Pancreas (tissue), 10 donors: ENCODE results near the gene ATRN. TPM values are rescaled to one million over a fixed set of nuclear protein-coding genes. Genes with fewer than 3 reads are reported as not detected.

Experiments used
- ATAC-seq, 4 donors: fragments of 200-7000 bp; cut with Tn5 transposase; one replicate each; pipeline versions ENCODE4 v1.8.0 to v1.9.1; 2020; ENCODE audit warnings: mild to moderate bottlenecking in 4 of 4, moderate library complexity in 4 of 4
- DNase-seq, 6 donors: peaks; one replicate each; pipeline ENCODE4 v3.0.0-alpha.2; 2020
- FAIRE-seq: peaks from 2 replicates; lab custom pipeline; 2012; peaks lifted over from hg19 to GRCh38; lab: Jason Lieb, UNC
- H3K27ac ChIP-seq, 4 donors: fragments of 200-600 bp; sonication (generic); 1 replicate in 3 of 4; 2 replicates in 1 of 4; pipeline versions ENCODE4 v1.5.0 to v1.8.0; 2020
- H3K27me3 ChIP-seq, 4 donors: fragments of 200-600 bp; one replicate each; pipeline ENCODE4 v1.8.0; 2021
- H3K36me3 ChIP-seq, 3 donors: fragments of 200-600 bp; sonication (generic) in 1 of 3; one replicate each; pipeline versions ENCODE4 v1.5.0 to v1.8.0; 2020 to 2021
- H3K4me1 ChIP-seq, 3 donors: fragments of 200-600 bp; one replicate each; pipeline ENCODE4 v1.8.0; 2021
- H3K4me3 ChIP-seq, 4 donors: fragments of 200-600 bp; sonication (generic) in 2 of 4; one replicate each; pipeline versions ENCODE4 v1.5.0 to v1.8.0; 2020 to 2021
- H3K9me3 ChIP-seq, 4 donors: fragments of 200-600 bp; one replicate each; pipeline ENCODE4 v1.8.0; 2021
- WGBS, 2 donors: extraction: QIAGEN DNeasy Blood & Tissue Kit; methylation state at CpG; one replicate each; pipeline ENCODE4 v1.1.7; 2013; 5-methylcytosine and 5-hydroxymethylcytosine counted together
- intact Hi-C, 3 donors: fragments of 100-400 bp; cut with DNase I; formaldehyde crosslinking; loops; one replicate each; pipeline versions ENCODE4 v1.11.1 to v1.14.2; 2022
- polyA plus RNA-seq, 2 donors: library from polyadenylated mRNA; stranded (reverse); fragments of 200-250 nt; gene quantifications; one replicate each; pipeline ENCODE4 v1.2.3, GENCODE V29; 2013
- total RNA-seq, 6 donors: library from RNA; stranded (reverse); fragmentation: NEBNext Ultra II Directional in 4 of 6; extraction: Animal tissue kit (Norgen Biotek cat#: 25700) in 4 of 6; gene quantifications; one replicate each; pipeline versions ENCODE4 v1.2.1 to v1.2.4, GENCODE V29; 2021 to 2023
- TF ChIP-seq, protein P1 (sequence below), 4 donors: fragments of 200-600 bp; sonication (generic) in 3 of 4; IDR thresholded peaks; one replicate each; pipeline versions ENCODE4 v1.5.0 to v1.8.0; 2021; ENCODE audit warnings: antibody characterized with exemption in 4 of 4
- donor health status: healthy with polysubstance abuse.
- donor health status: DM: no; HTN: no; CAD: no; lungs with moderate emphysema.
- donor health status: DM: no; HTN: no; CAD: no.
- donor health status: control.
- donor health status: control.
- donor health status: Bipolar disorder and iron deficiency.
- donor health status: DM: yes; HTN: yes; CAD: no.
- donor health status: DM: no; HTN: no; CAD: no.
- donor health status: DM: no; HTN: no; CAD: no.
- donor health status: DM: yes; HTN: yes; CAD: no.

The ATRN gene
- total and polyA plus RNA-seq, 8 donors = 3.6 to 30.4 (median 20.6) TPM

DNA sequence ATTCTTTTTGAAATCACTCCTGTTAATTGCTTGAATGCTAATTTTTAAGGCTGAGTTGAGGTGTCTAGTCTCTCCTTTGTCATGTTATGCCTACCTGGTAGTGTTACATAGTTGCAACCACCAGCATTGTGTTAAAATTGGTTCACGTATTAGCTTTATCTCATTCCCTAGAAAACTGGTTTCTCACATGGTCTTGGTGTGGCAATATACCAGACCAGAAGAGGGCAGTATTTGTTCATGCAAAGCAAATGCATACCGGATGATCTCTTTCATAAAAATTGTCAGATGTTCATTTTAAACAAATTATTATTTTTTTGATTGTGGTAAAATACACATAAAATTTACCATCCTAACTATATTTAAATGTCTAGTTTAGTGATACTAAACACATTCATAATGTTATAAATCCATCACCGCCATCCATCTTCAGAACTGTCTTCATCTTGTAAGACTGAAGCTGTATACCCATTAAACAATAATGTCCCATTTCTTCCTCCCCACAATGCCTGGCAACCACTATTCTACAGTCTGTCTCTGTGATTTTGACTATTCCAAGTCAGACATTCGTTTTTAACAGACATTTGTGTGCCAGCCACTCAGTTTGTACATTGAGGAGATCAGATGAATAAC lies 92.8 kb downstream of the ATRN start:
- WGBS, 2 donors = 49 to 58% methylated on average over 4 of the region's 4 CpGs
- TF ChIP-seq, protein P1, sequence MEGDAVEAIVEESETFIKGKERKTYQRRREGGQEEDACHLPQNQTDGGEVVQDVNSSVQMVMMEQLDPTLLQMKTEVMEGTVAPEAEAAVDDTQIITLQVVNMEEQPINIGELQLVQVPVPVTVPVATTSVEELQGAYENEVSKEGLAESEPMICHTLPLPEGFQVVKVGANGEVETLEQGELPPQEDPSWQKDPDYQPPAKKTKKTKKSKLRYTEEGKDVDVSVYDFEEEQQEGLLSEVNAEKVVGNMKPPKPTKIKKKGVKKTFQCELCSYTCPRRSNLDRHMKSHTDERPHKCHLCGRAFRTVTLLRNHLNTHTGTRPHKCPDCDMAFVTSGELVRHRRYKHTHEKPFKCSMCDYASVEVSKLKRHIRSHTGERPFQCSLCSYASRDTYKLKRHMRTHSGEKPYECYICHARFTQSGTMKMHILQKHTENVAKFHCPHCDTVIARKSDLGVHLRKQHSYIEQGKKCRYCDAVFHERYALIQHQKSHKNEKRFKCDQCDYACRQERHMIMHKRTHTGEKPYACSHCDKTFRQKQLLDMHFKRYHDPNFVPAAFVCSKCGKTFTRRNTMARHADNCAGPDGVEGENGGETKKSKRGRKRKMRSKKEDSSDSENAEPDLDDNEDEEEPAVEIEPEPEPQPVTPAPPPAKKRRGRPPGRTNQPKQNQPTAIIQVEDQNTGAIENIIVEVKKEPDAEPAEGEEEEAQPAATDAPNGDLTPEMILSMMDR (IDR thresholded peaks at IDR 0.05) = peak; percentile 35 to 51 (median 45)
- Histone ChIP-seq H3K36me3 (no peaks in the 10 kb centered on the region), H3K27ac (no peak overlapping the region), H3K9me3 (no peaks in the 10 kb centered on the region), H3K4me3 (no peak overlapping the region), H3K4me1 (no peaks in the 10 kb centered on the region), H3K27me3 (no peaks in the 10 kb centered on the region)
- intact Hi-C loops = no loop called here
- DNase-seq = peak in 2 of 6 donors; percentile 12 to 28
- peak; percentile 66 to 90 (median 87) for ATAC-seq
- peak; percentile 82 for FAIRE-seq

DNA sequence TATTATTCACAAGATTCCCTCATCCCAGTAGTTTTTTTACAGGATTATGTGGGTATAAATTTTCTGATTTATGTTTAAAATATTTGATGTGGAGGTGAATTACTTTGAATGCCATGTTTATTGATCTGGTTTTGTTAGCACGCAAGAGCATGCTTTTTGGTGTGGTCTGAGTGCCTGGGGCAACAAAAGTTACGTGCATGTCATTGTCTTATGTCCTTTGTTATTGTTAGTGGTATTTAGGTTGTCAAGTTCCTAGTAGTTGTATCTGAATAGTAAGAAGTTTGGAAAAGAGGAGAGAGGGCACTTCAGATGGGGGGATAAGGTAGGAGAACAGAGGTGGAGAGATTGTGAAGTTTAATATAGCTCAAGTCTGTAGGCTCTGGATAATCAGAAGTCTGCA lies 95.0 kb downstream of the ATRN start:
- intact Hi-C loops = no loop called here
- DNase-seq (no peak), FAIRE-seq (no peak), ATAC-seq (no peak)
- no peaks in the 10 kb centered on the region for H3K4me1 ChIP-seq
- no peak overlapping the region for H3K4me3 ChIP-seq
- H3K36me3 ChIP-seq = no peaks in the 10 kb centered on the region
- H3K27me3 ChIP-seq = no peaks in the 10 kb centered on the region
- no peak overlapping the region for H3K27ac ChIP-seq
- WGBS, 2 donors = 66 to 93% methylated on average over 2 of the region's 2 CpGs
- TF ChIP-seq, protein P1 (IDR thresholded peaks at IDR 0.05) = no peak
- no peaks in the 10 kb centered on the region for H3K9me3 ChIP-seq

DNA sequence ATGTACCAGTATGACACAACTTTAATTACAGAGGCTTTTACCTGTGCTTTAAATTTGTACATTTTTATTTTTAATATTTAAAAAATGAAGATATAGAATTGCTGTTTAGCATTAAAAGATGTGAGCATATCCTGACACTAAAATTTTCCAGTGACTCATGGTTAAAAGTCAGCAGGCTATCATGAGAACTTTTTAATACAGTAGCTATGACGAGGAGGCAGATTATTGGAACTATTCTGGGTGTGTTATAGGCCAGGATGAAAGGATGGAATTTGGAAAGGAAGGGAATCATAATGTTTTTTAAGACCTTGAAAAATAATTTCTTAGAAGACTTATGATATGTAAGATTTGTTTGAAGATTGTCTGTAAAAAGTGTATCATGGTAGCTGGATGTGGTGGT lies 101.3 kb downstream of the ATRN start:
- TF ChIP-seq, protein P1 (IDR thresholded peaks at IDR 0.05) = no peak
- no peaks in the 10 kb centered on the region for H3K9me3 ChIP-seq
- no peak for FAIRE-seq

DNA sequence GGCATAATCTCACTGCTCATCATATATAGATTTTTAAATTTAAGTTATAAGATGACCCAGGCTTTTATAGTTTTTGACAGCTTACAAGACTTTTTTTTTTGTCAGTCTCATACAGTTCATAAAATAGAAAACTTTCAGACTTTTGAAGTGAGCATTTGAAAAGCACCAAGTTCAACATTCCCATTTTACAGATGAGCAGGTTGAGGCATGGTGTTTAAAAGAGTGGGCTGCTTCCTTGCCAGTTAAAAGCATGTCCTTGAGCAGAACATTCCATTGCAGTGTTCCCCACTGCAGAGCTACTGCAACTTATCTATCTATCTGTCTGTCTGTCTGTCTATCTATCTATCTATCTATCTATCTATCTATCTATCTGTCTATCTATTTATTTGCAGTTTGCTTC lies 105.5 kb downstream of the ATRN start:
- TF ChIP-seq, protein P1 (IDR thresholded peaks at IDR 0.05) = no peak

More for the DNA sequence above, 101.3 kb downstream of the ATRN start:
- Histone ChIP-seq H3K36me3 (peaks cover 0 to 13% (median 0%) of the 10 kb centered on the region in 3 donors), H3K27me3 (no peaks in the 10 kb centered on the region), H3K27ac (no peak overlapping the region), H3K4me1 (no peaks in the 10 kb centered on the region), H3K4me3 (no peak overlapping the region)
- WGBS, 2 donors = 91 to 97% methylated on average over 1 of the region's 1 CpG
- intact Hi-C loops = no loop called here
- ATAC-seq (no peak), DNase-seq (no peak)

DNA sequence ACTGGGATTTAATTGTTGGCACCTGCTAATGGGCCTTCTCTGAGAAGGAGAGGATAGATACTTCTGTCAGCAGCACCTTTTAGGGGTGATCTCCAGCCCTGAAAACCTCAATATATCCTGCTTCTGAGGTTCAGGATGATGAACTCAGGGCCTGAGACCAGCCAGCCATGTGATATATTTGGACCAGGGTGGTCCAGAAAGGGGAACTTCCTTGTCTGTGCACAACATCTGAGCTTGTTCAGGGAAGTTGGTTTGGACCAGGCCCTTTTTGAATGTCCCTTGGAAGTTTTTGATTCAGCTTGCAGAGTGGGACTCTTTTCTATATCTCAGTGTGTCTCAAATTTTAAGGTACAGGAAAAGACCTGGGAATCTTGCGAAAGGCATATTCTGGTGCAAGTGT lies 106.5 kb downstream of the ATRN start:
- no peak overlapping the region for H3K4me3 ChIP-seq
- intact Hi-C loops = no loop called here
- WGBS, 2 donors = 95 to 100% methylated on average over 1 of the region's 1 CpG
- no peaks in the 10 kb centered on the region for H3K27me3 ChIP-seq
- TF ChIP-seq, protein P1 (IDR thresholded peaks at IDR 0.05) = no peak
- H3K9me3 ChIP-seq = no peaks in the 10 kb centered on the region
- DNase-seq (no peak), ATAC-seq (no peak), FAIRE-seq (no peak)
- peaks cover 0 to 25% (median 0%) of the 10 kb centered on the region in 3 donors for H3K36me3 ChIP-seq
- no peak overlapping the region for H3K27ac ChIP-seq
- no peaks in the 10 kb centered on the region for H3K4me1 ChIP-seq

More for the DNA sequence above, 105.5 kb downstream of the ATRN start:
- H3K36me3 ChIP-seq = peaks cover 0 to 20% (median 0%) of the 10 kb centered on the region in 3 donors
- intact Hi-C loops = no loop called here
- H3K4me3 ChIP-seq = no peak overlapping the region
- ATAC-seq (no peak), FAIRE-seq (no peak), DNase-seq (no peak)
- H3K27ac ChIP-seq = no peak overlapping the region
- no peaks in the 10 kb centered on the region for H3K4me1 ChIP-seq
- H3K9me3 ChIP-seq = no peaks in the 10 kb centered on the region
- no peaks in the 10 kb centered on the region for H3K27me3 ChIP-seq
